GM12875 (cell line): ENCODE results near the gene ZNF618.

Source experiments
- H3K4me3 ChIP-seq: one replicate; pipeline ENCODE4 v1.5.1; 2011; ENCODE audit warnings: low read depth, low read length, control low read depth
- TF ChIP-seq, protein P1 (sequence below): IDR thresholded peaks from 2 replicates; pipeline ENCODE4 v1.5.1; 2011; ENCODE audit warnings: low read depth, mild to moderate bottlenecking, control low read depth, inconsistent platforms, low read length, moderate library complexity, borderline replicate concordance; ENCODE audit not compliant: insufficient read depth

Gene ZNF618

DNA sequence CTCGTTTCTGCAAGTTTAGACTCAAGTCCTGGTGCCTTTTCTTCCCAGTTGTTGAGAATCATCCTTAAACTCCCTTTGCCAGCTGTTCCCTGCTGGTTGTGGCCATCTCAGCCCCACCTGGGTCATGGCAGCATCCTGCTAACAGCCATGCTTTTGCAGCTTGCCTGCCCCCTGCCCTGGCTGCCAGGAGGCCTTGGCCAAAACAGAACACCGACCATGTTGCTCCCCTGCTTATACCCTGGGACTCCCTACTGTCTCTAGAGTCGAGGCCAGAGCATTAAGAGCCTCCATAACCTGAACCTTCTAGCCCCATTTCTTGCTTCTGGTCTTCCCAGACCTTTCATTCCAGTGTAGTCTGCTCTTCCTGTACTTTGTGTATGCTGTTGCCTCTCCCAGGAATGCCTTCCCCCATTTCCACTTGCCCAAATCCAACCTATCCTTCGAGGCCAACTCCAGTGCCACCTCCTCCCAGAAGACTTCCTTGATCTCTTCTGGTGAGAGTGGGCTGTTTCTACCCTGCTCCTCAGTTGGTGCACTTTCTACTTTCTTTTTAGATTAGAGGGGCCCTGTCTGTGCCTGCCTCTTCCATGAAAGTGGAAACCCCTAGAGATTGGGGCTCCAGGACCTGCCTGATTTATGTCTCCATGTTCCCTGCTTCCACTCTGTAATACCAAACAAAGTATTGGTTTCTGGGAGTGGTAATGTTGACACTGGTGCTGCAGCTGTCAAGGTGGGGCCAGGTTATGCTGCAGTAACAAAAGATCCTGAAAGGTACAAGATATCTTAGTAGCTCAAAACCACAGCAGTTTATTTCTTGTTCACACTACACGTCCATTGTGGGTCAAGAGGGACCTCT is 113.8 kb downstream of the ZNF618 start:
- H3K4me3 ChIP-seq, result no peak overlapping the region
- TF ChIP-seq, protein P1, sequence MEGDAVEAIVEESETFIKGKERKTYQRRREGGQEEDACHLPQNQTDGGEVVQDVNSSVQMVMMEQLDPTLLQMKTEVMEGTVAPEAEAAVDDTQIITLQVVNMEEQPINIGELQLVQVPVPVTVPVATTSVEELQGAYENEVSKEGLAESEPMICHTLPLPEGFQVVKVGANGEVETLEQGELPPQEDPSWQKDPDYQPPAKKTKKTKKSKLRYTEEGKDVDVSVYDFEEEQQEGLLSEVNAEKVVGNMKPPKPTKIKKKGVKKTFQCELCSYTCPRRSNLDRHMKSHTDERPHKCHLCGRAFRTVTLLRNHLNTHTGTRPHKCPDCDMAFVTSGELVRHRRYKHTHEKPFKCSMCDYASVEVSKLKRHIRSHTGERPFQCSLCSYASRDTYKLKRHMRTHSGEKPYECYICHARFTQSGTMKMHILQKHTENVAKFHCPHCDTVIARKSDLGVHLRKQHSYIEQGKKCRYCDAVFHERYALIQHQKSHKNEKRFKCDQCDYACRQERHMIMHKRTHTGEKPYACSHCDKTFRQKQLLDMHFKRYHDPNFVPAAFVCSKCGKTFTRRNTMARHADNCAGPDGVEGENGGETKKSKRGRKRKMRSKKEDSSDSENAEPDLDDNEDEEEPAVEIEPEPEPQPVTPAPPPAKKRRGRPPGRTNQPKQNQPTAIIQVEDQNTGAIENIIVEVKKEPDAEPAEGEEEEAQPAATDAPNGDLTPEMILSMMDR, result no peak

DNA sequence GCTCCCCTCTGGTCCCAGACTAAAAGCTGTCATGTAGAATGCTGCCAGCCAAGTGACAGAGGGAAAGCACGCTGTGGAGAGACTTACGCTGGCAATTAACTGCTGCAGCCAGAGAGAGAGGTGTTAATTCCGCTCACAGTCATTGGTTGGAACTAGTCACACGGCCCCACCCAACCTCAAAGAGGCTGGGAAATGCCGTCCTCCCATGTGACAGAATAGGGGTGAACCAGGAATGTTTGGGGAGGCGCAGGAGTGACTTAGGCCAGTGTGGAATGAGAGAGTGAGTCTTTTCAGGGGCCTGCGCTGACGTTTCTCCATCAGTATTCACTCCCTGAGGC is 114.4 kb downstream of the ZNF618 start:
- TF ChIP-seq, protein P1, result no peak
- no peak overlapping the region for H3K4me3 ChIP-seq

DNA sequence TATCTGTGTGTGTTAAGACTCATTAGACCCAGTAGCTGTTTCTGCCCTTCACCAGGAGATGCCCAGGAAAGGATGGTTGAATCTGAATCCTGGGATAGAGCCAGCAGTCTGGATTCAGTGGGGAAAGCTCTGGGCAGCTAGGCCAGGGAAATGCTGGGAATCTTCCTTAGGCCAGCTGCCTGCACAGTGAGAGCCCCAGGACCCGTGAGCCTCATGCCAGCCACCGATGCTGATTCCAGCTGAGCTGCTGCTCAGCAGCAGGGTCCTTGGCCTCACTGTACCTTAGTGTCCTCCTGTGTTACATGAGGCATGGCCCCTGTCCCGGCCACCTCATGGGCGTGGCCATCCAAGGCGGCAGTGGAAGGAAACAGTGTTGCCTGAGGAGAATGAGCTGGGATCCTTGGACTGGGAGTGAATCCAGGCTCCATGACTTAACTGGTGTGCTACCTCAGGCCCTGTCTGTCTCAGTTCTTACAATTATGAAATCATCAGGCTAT is 114.9 kb downstream of the ZNF618 start:
- TF ChIP-seq, protein P1, result no peak
- no peak overlapping the region for H3K4me3 ChIP-seq

DNA sequence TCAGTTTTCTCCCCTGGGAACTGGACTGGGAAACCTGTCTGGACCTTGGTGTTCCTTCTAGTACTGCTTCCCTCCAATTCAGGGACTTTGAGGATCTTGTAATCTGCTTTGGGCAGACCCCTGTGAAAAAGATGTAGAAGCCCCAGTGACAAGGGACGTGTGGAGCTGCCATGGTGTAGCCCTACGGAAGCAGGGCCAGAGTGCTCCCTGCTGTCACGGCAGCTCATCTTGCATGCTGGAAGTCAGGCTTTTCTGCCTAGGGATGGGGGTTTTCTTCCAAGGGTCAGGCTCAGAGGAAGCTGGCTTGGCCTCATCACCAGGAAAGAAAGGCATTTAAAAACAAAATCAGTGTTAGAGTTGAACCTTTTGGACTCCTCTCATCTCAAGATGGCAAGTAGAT is 115.6 kb downstream of the ZNF618 start:
- no peak overlapping the region for H3K4me3 ChIP-seq
- TF ChIP-seq, protein P1, result no peak

DNA sequence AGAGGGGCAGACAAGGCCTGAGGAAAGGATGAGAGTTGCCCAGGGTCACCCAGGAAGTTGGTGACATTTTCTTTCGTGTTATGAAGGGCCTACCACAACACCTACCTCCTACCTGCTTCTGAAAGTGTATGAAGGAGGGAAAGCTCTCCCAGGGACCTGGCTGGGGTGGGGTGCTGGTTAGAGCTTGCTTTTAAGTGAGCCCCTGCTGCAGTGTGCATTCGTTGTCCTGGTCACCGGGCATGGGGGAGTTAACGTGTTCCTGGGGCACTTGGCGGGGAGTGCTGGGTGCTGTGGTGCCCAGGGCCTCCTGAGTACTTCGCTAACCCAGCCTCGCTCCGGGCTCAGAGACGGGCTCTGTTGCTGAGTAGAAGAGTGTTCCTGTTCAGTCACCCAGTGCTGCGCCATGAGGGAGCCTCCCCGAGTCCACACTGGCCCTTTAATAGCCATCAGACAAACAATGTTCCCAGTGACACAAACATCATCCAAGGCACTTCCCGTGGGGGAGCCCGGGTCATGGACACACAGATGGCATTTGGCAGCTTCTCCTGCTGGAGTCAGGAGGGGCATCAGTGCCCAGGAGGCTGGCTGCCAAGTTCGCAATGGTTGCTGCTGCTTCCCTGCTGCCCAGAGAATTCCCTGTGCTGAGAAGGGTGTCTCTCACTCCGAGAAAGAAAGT is 116.3 kb downstream of the ZNF618 start:
- H3K4me3 ChIP-seq, result no peak overlapping the region
- TF ChIP-seq, protein P1, result no peak

DNA sequence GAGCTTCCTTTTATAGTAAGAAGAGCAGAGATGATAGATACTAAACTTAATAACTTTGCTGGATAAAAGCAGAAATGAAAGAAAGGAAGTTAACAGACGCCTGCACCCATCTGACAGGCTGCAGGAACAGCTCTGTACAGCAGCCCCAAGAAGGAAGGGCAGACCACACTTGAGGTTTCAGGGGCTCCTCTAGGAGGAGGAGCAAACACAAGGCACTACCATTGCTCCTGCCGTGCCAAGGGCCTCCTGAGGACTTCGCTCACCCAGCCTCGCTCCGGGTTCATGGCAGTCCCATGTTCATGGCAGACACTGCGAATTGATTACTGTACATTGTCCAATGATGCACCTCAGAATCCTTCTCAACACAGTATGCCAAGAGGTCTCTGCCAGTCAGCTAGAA is 116.9 kb downstream of the ZNF618 start:
- TF ChIP-seq, protein P1, result no peak
- H3K4me3 ChIP-seq, result no peak overlapping the region
